ENCODE measurements around the gene CDC40. TPM values are rescaled to one million over a fixed set of nuclear protein-coding genes. Genes with fewer than 3 reads are reported as not detected.

Gene CDC40
- total RNA-seq = 10 to 100 TPM; 13.6 to 19.1 (median 15.4) TPM
- polyA plus RNA-seq = 8.1 TPM
- long read RNA-seq, donor 1, transcript CDC40-201 (15 exons, 3,848 nt) = major isoform, 9 of 15 reads
- long read RNA-seq, donor 1, partial matches to known transcripts = 4 of 15 reads
- long read RNA-seq, donor 1, other reads (novel, unspliced or antisense) = 2 of 15 reads
- long read RNA-seq, donor 2, transcript CDC40-201 (15 exons, 3,848 nt) = major isoform, 12 of 16 reads
- long read RNA-seq, donor 2, partial matches to known transcripts = 4 of 16 reads
- long read RNA-seq, donor 2, other reads (novel, unspliced or antisense) = 0 of 16 reads
- long read RNA-seq, donor 3, partial matches to known transcripts = 5 of 12 reads
- long read RNA-seq, donor 3, other reads (novel, unspliced or antisense) = 2 of 12 reads
- long read RNA-seq, donor 4, transcript CDC40-201 (15 exons, 3,848 nt) = major isoform, 6 of 8 reads
- long read RNA-seq, donor 4, partial matches to known transcripts = 0 of 8 reads
- long read RNA-seq, donor 4, other reads (novel, unspliced or antisense) = 2 of 8 reads

DNA sequence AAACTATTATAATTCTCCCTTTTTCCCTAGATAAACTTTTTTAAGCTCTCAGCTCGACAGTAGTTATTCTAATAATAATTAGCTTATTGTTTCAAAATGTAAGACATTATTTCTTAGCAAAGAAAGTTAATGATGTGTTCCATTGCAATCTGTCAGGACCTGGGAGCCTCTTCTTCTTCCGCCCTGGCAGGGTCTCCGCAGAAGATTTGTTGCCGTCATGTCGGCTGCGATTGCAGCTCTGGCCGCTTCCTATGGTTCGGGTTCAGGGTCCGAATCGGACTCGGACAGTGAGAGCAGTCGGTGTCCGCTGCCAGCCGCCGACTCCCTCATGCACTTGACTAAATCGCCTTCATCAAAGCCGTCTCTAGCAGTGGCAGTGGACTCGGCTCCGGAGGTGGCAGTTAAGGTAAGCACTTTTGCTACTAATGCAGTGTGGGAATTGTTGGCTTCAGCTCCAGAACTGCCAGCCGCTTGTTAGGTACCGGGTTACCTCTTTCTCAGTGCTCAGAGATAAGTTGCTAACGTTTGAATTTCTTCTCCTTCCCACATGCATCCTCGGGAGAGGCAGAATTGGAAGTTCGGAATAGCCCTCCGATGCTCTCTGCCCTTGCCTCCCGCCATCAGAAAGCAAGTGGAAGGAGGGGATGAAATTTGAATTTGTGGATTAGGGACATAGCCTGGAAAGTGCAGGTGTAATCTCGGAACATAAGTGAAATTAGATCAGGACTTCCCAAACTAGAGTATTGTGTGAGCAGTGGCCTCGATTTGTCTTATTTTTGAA is at the start of gene CDC40:
Gene CDC40 (plus strand): TSS at position 200 of the 781 bp plus-strand sequence. CDS start 18 bp downstream, at position 218.
- Histone ChIP-seq H3K4me1 (ENCODE audit: control insufficient read depth, insufficient read depth, low read length) (peaks cover 6% of the 10 kb centered on the region), H3K27ac (ENCODE audit: low read length) (peak within 1 kb of the TSS; percentile 93), H3K4me3 (ENCODE audit: low read length) (peak within 1 kb of the TSS; percentile 86), H3K27me3 (ENCODE audit: control insufficient read depth, insufficient read depth) (no peaks in the 10 kb centered on the region), H3K9me3 (ENCODE audit: control insufficient read depth, low read length) (no peaks in the 10 kb centered on the region)
- under 1% methylated on average over 28 of the region's 28 CpGs for WGBS
- intact Hi-C loops (cut with DNase I) = loop anchor here in 1 of 4 donors (10.0 kb wide), 1 partner anchor 214 kb away; no protein-coding TSS in a partner anchor
- peak; percentile 73 to 76 for ATAC-seq
- DNase-seq = peak; percentile 66 to 83 (median 81)

DNA sequence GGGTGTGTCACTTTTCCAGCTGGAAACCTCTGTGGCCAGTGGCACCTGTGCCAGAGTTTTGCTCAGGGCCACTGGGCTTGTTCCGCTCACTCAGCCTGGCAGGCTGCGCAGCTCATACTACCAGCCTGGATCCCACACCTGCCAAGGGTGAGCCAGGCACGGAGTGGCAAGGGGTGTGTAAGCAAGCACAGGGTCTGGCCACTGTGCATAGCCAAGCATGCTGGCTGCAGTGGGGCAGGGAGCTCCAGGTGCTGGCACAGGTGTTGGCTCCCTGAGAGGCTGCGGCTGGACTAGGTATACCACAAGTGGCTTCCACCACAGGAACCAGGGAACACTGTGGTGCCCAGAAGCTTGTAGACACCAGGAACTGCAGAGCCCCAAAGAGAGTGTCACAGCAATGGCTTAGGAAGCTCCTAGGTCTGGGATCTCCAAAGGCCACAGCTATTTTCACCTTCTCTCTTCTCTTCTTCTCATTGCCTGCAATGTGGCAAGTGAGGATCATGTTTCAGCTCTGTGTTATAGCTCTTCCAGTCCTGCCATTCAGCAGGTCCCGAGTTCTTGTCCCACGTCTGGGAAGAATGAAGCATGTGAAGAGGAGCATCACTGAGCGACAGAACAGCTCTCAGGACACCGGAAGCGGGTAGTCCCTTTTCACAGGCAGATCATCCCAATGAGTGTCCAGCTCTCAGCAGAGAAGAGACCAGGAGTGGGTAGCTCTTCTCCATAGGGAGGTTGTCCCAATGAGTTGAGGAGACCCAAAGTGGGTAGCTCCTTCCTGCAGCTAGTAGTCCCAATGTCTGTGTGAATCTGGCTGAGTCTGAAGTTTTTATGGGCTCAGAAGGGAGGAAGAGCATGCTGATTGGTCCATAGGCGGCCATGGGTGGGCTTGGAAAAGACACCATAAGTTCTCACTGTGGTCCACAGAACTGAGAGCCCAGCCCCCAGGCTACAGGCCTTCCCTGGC is 42.0 kb upstream of the CDC40 start:
- Histone ChIP-seq H3K4me3 (ENCODE audit: low read length) (no peak overlapping the region), H3K27ac (ENCODE audit: low read length) (no peak overlapping the region), H3K27me3 (ENCODE audit: control insufficient read depth, insufficient read depth) (no peaks in the 10 kb centered on the region), H3K9me3 (ENCODE audit: control insufficient read depth, low read length) (no peaks in the 10 kb centered on the region), H3K4me1 (ENCODE audit: control insufficient read depth, insufficient read depth, low read length) (no peaks in the 10 kb centered on the region)
- ATAC-seq (no peak), DNase-seq (peak in 1 of 3 donors; percentile 39)
- intact Hi-C loops (cut with DNase I) = no loop called here
- 97% methylated on average over 10 of the region's 10 CpGs for WGBS

DNA sequence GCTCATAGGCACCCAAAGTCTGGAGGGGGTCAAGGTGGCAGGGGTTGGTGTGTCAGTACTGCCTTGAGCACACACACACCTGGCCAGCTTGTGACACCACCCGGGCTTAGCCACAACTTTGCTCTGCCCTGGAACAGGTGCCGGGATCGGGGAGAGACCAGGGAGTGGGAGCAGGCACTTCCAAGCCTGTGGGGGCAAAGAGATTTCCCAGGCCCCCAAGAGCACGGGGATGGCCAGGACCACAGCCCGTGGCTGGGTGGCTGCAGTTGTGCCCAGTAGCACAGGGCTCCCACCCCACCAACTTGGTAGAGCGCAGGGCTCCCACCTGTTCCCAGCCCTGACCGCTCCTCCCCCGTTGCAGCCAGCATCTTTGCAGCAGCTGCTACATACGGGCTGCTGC is 41.2 kb upstream of the CDC40 start:
- no peak for ATAC-seq
- no peaks in the 10 kb centered on the region for H3K4me1 ChIP-seq (ENCODE audit: control insufficient read depth, insufficient read depth, low read length)
- intact Hi-C loops (cut with DNase I) = no loop called here
- WGBS = 99% methylated on average over 9 of the region's 9 CpGs
- H3K9me3 ChIP-seq (ENCODE audit: control insufficient read depth, low read length) = no peaks in the 10 kb centered on the region
- no peaks in the 10 kb centered on the region for H3K27me3 ChIP-seq (ENCODE audit: control insufficient read depth, insufficient read depth)
- no peak for DNase-seq
- H3K27ac ChIP-seq (ENCODE audit: low read length) = no peak overlapping the region
- H3K4me3 ChIP-seq (ENCODE audit: low read length) = no peak overlapping the region

DNA sequence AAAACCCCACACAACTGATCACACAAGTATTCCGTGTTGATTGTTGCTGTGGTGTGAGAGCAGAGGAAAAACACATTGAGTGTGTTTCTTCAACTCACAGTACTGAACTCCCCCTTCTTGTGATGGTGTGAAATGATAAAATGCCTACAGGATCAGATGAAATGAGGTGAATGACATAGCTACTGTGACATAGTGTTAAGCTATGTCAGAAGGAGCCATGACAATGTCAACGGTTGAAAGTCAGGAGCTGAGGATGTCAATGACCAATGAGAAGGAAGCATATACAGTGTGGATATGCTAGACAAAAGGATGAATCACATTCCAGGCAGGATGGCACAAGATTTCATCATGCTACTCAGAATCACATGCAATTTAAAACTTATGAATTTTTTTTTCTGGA is 39.6 kb upstream of the CDC40 start:
- Histone ChIP-seq H3K27ac (ENCODE audit: low read length) (no peak overlapping the region), H3K27me3 (ENCODE audit: control insufficient read depth, insufficient read depth) (no peaks in the 10 kb centered on the region), H3K9me3 (ENCODE audit: control insufficient read depth, low read length) (no peaks in the 10 kb centered on the region), H3K4me3 (ENCODE audit: low read length) (no peak overlapping the region), H3K4me1 (ENCODE audit: control insufficient read depth, insufficient read depth, low read length) (no peaks in the 10 kb centered on the region)
- intact Hi-C loops (cut with DNase I) = loop anchor here in 1 of 4 donors (5.0 kb wide), 1 partner anchor 198 kb away; no protein-coding TSS in a partner anchor
- 85% methylated on average over 2 of the region's 2 CpGs for WGBS
- no peak for DNase-seq
- no peak for ATAC-seq

DNA sequence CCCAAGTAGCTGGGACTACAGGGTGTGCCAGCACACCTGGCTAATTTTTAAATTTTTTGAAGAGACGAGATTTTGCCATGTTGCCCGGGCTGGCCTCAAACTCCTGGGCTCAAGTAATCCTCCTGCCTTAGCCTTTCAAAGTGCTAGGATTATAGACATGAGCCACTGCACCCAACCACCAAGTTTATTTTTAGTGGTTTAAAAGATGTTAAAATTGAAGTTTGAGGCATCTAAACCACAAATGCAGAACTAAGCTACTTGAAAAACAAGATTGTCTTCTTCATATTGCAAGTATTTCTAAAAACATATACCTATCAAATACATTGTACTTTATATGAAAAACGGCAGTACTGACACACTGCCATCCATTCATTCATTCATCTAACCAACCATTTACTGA is 32.4 kb upstream of the CDC40 start:
- H3K27me3 ChIP-seq (ENCODE audit: control insufficient read depth, insufficient read depth) = no peaks in the 10 kb centered on the region
- no peak overlapping the region for H3K4me3 ChIP-seq (ENCODE audit: low read length)
- H3K27ac ChIP-seq (ENCODE audit: low read length) = no peak overlapping the region
- DNase-seq = no peak
- intact Hi-C loops (cut with DNase I) = no loop called here
- no peaks in the 10 kb centered on the region for H3K9me3 ChIP-seq (ENCODE audit: control insufficient read depth, low read length)
- no peaks in the 10 kb centered on the region for H3K4me1 ChIP-seq (ENCODE audit: control insufficient read depth, insufficient read depth, low read length)
- no peak for ATAC-seq
- WGBS = 88% methylated on average over 3 of the region's 3 CpGs

DNA sequence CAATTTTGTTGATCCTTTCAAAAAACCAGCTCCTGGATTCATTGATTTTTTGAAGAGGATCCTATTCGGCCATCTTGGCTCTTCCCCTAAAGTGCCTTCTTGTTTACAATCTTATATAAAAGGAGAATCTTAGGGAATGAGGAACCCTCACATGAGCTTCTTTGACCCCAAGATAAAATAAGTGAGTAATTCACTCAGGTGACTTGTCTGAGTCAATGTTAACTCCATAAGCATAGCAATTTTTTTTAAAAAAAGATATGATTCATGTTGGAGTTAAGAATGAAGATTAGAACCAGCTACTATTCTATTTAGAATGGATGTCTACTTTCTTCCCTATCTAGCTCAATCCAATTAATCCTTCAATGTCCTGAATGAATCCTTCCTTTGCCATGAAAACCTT is 21.7 kb upstream of the CDC40 start:
- intact Hi-C loops (cut with DNase I) = no loop called here
- Histone ChIP-seq H3K9me3 (ENCODE audit: control insufficient read depth, low read length) (no peaks in the 10 kb centered on the region), H3K27ac (ENCODE audit: low read length) (no peak overlapping the region), H3K27me3 (ENCODE audit: control insufficient read depth, insufficient read depth) (no peaks in the 10 kb centered on the region), H3K4me1 (ENCODE audit: control insufficient read depth, insufficient read depth, low read length) (no peaks in the 10 kb centered on the region), H3K4me3 (ENCODE audit: low read length) (no peak overlapping the region)
- DNase-seq = no peak
- 94% methylated on average over 1 of the region's 1 CpG for WGBS
- ATAC-seq = no peak

DNA sequence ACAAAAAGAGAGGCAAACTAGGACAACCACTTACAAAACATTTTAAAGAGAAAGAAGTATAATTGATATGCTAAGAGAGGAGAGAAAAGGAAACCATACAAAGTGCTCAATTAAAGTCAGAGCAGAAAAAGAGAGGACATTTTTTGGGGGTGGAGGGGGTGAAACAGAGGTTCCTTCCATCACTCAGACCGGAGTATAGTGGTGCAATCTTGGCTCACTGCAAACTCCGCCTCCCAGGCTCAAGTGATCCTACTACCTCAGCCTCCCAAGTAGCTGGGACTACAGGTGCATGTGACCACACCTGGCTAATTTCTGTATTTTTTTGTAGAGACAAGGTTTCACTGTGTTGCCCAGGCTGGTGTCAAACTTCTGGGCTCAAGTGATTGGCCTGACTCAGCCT is 10.1 kb upstream of the CDC40 start:
- intact Hi-C loops (cut with DNase I) = no loop called here
- 95% methylated on average over 2 of the region's 2 CpGs for WGBS
- ATAC-seq (no peak), DNase-seq (no peak)
- no peak overlapping the region for H3K27ac ChIP-seq (ENCODE audit: low read length)
- no peaks in the 10 kb centered on the region for H3K27me3 ChIP-seq (ENCODE audit: control insufficient read depth, insufficient read depth)
- H3K4me1 ChIP-seq (ENCODE audit: control insufficient read depth, insufficient read depth, low read length) = no peaks in the 10 kb centered on the region
- H3K4me3 ChIP-seq (ENCODE audit: low read length) = no peak overlapping the region
- H3K9me3 ChIP-seq (ENCODE audit: control insufficient read depth, low read length) = no peaks in the 10 kb centered on the region

DNA sequence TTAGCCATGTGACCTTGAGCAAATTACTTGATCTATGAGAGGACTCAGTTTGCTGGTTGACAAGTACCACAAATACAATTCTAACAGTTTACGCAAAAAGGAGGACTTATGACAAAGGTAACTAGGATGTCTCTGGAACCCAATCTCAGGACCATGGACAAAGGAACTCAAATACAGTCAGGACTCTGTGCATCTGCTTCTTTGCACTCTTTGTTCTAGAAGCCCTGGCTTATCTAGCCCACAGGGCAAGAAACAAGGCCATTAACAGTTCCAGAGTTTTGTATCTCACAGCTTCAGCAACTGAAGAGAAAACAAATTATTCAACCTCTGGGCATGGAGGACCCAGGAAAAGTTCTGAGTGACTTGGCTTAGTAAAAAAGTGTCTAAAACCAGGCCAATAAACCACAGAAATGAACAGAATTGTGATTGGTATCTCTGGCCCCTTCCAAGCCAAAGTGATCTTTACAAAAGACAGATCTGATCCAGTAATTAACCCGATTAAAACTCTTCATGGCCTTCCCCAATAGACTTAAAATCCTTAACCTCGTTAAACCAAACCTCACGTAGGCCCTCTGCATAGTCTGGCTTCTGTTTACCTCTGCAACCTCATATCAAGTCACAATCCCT is 6.6 kb upstream of the CDC40 start:
- H3K4me3 ChIP-seq (ENCODE audit: low read length) = no peak overlapping the region
- H3K9me3 ChIP-seq (ENCODE audit: control insufficient read depth, low read length) = no peaks in the 10 kb centered on the region
- no peaks in the 10 kb centered on the region for H3K27me3 ChIP-seq (ENCODE audit: control insufficient read depth, insufficient read depth)
- ATAC-seq (no peak), DNase-seq (no peak)
- intact Hi-C loops (cut with DNase I) = no loop called here
- no peak overlapping the region for H3K27ac ChIP-seq (ENCODE audit: low read length)
- no peaks in the 10 kb centered on the region for H3K4me1 ChIP-seq (ENCODE audit: control insufficient read depth, insufficient read depth, low read length)
- WGBS = 87% methylated on average over 4 of the region's 4 CpGs

DNA sequence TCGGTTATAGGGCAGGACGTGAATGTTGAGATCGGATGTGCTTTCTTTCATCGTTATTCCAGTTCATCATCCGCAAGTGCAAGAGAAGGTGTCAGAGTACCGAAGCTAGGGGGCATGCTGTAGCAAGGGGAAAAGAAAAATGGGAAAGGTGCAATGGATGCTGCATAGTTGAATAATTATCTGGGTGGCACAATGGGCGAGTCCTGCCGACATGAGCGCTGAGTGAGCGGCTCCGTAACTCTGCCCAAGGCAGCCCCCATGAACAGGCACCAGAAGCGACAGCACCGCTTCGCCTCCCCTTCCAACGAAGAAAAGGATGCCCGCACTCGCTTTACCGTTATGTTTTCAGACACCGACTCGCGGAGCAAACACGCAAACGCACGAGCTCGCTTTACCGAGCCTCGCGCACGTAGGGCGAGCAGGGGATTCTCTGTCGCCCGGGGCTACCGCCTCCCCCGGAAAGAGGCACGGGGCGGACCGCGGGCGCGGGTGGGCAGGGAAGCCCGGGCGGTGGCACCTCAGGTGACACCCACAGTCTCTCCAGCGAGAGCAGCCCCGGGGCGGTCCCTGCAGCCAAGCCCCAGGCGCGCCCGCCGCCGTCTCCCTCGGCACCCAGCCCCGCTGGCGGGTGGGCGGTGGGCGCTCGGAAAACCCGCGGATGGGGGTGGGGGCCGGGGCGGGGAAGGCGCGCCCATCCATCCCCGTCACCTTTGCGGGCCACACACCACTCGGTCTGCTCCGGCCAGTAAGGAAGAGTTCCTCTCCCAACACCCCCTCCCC is 1.4 kb upstream of the CDC40 start:
- under 1% methylated on average over 66 of the region's 66 CpGs for WGBS
- peak; percentile 34 to 52 for ATAC-seq
- Histone ChIP-seq H3K27ac (ENCODE audit: low read length) (no peak overlapping the region), H3K4me3 (ENCODE audit: low read length) (peak overlapping the region; percentile 67), H3K4me1 (ENCODE audit: control insufficient read depth, insufficient read depth, low read length) (peaks cover 6% of the 10 kb centered on the region), H3K27me3 (ENCODE audit: control insufficient read depth, insufficient read depth) (no peaks in the 10 kb centered on the region), H3K9me3 (ENCODE audit: control insufficient read depth, low read length) (no peaks in the 10 kb centered on the region)
- DNase-seq = peak; percentile 37 to 72 (median 68)
- intact Hi-C loops (cut with DNase I) = loop anchor here in 2 of 4 donors (5.0 kb wide), 2 partner anchors 208 to 213 kb away; no protein-coding TSS in a partner anchor

All from right cardiac atrium (tissue), 5 donors.